A673 (cell line): ENCODE measurements around the gene ZEB2. TPM values are rescaled to one million over a fixed set of nuclear protein-coding genes. Genes with fewer than 3 reads are reported as not detected.

Source experiments
- BruUV-seq: library from RNA; stranded (reverse); fragments of 400-500 nt; replicated peaks from 2 replicates; lab custom pipeline; 2021; lab: Mats Ljungman, UMichigan
- CTCF ChIA-PET: fragments of 300-600 bp; sonication (Branson Sonifier 250); formaldehyde crosslinking; loops from one replicate; lab custom pipeline; 2022; ENCODE audit warnings: antibody characterized with exemption; lab: Charles Lee
- POLR2A ChIA-PET: fragments of 300-600 bp; sonication (Branson Sonifier 250); formaldehyde crosslinking; loops from one replicate; lab custom pipeline; 2022; ENCODE audit warnings: antibody characterized with exemption; ENCODE audit not compliant: low non-redundant PET; lab: Charles Lee
- DNase-seq: peaks from one replicate; pipeline ENCODE4 v3.0.0-alpha.2; 2015; ENCODE audit warnings: low spot score
- H3K27ac ChIP-seq: fragments of 200-600 bp; sonication (generic); 2 replicates; pipeline ENCODE4 v1.5.1; 2016; ENCODE audit warnings: mixed run types, low read depth, mild to moderate bottlenecking, mixed read lengths, antibody characterized with exemption, low read length; ENCODE audit not compliant: poor library complexity, severe bottlenecking
- H3K27me3 ChIP-seq: fragments of 200-600 bp; sonication (generic); replicated peaks from 2 replicates; pipeline ENCODE4 v1.6.1; 2017; ENCODE audit warnings: mixed run types, low read depth, mild to moderate bottlenecking, mixed read lengths, antibody characterized with exemption, low read length; ENCODE audit not compliant: insufficient read depth, poor library complexity
- H3K36me3 ChIP-seq: fragments of 200-600 bp; sonication (generic); 2 replicates; pipeline ENCODE4 v1.6.1; 2016; ENCODE audit warnings: mixed run types, mild to moderate bottlenecking, mixed read lengths, antibody characterized with exemption, low read length; ENCODE audit not compliant: insufficient read depth, poor library complexity, severe bottlenecking
- H3K4me1 ChIP-seq: fragments of 200-600 bp; sonication (generic); 2 replicates; pipeline ENCODE4 v1.6.1; 2017; ENCODE audit warnings: mixed run types, mild to moderate bottlenecking, mixed read lengths, antibody characterized with exemption, low read length; ENCODE audit not compliant: insufficient read depth, poor library complexity, severe bottlenecking
- H3K4me3 ChIP-seq: fragments of 200-600 bp; sonication (generic); 2 replicates; pipeline ENCODE4 v1.5.1; 2016; ENCODE audit warnings: low read depth, mixed run types, mild to moderate bottlenecking, mixed read lengths, low read length; ENCODE audit not compliant: poor library complexity, severe bottlenecking
- H3K9me3 ChIP-seq: fragments of 200-600 bp; sonication (generic); 2 replicates; pipeline ENCODE4 v1.6.1; 2016; ENCODE audit warnings: mixed run types, low read depth, mild to moderate bottlenecking, mixed read lengths, antibody characterized with exemption, low read length; ENCODE audit not compliant: poor library complexity, severe bottlenecking
- EZH2 ChIP-seq: fragments of 200-600 bp; sonication (generic); IDR thresholded peaks from 2 replicates; pipeline ENCODE4 v1.6.1; 2017; ENCODE audit warnings: borderline replicate concordance, low read depth, mild to moderate bottlenecking, mixed read lengths, antibody characterized with exemption, low read length; ENCODE audit not compliant: poor library complexity, severe bottlenecking
- intact Hi-C: fragments of 100-400 bp; cut with micrococcal nuclease; formaldehyde crosslinking; loops from one replicate; pipeline ENCODE4 v1.10.0; 2022; ENCODE audit not compliant: unreplicated experiment
- total RNA-seq: library from RNA; stranded (reverse); gene quantifications from 2 replicates; pipeline ENCODE4 v1.2.3, GENCODE V29; 2021
- TF ChIP-seq, protein P1 (sequence below): fragments of 300-800, 200-600 bp; sonication (generic); conservative IDR thresholded peaks from 2 replicates; pipeline ENCODE4 v1.5.1; 2017; ENCODE audit warnings: low read depth, mild to moderate bottlenecking, antibody characterized with exemption, low read length, moderate library complexity, mixed read lengths

ZEB2 gene
- total RNA-seq, 1 experiment from 2014 or later, result 146 TPM

DNA sequence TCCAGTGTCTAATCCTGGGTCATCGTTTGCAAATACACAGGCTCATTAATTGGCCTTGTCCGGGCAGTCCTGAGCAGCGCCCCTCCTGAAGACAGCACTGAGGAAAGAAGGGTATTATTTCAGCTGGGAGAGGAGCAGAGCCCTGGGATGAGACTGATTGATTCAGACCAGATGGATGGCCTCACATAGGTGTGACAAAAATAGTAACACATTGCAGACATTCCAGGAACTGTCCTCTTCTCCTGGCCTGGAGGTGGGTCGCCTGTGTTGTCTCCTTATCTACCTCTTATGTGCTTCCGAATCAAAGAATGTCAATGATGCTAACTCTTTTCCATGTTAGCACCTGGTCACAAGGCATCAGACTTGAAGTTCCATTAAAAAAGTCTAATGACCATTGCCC is 45.9 kb downstream of the ZEB2 start:
- POLR2A ChIA-PET, result no interaction called here
- H3K27ac ChIP-seq, result no peak overlapping the region
- intact Hi-C loops, result no loop called here

DNA sequence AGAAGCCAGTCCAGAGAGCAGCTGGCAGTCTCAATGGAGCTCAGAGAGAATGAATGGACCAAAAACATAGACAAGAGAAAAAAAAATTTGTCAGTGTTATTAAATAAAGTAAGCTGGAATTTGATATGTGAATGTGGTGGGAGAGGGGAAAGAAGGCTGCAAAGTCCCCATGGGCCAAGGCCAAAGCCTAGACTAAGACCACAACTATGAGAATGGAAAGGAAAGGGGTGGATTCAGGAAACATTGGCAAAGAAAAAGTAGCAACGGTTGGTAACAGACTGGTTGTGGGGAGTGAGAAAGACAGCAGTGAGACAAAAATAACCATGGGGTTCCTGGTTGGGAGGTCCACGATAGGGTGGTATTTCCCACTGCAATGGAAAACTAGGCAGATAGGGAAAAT is 47.0 kb downstream of the ZEB2 start:
- no TSS peak for BruUV-seq
- POLR2A ChIA-PET, result no interaction called here
- H3K4me3 ChIP-seq, result no peak overlapping the region
- no peaks in the 10 kb centered on the region for H3K27me3 ChIP-seq
- TF ChIP-seq, protein P1, sequence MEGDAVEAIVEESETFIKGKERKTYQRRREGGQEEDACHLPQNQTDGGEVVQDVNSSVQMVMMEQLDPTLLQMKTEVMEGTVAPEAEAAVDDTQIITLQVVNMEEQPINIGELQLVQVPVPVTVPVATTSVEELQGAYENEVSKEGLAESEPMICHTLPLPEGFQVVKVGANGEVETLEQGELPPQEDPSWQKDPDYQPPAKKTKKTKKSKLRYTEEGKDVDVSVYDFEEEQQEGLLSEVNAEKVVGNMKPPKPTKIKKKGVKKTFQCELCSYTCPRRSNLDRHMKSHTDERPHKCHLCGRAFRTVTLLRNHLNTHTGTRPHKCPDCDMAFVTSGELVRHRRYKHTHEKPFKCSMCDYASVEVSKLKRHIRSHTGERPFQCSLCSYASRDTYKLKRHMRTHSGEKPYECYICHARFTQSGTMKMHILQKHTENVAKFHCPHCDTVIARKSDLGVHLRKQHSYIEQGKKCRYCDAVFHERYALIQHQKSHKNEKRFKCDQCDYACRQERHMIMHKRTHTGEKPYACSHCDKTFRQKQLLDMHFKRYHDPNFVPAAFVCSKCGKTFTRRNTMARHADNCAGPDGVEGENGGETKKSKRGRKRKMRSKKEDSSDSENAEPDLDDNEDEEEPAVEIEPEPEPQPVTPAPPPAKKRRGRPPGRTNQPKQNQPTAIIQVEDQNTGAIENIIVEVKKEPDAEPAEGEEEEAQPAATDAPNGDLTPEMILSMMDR, result no peak
- no peak for TF ChIP-seq EZH2
- H3K36me3 ChIP-seq, result peaks cover 11% of the 10 kb centered on the region
- H3K27ac ChIP-seq, result no peak overlapping the region
- no peaks in the 10 kb centered on the region for H3K9me3 ChIP-seq
- peaks cover 56% of the 10 kb centered on the region for H3K4me1 ChIP-seq
- CTCF ChIA-PET, result interaction anchor here (0.5 kb wide), 1 partner anchor 47 kb away, joined by 3 read pairs; the partner anchor contains the start of gene ZEB2
- no peak for DNase-seq
- intact Hi-C loops, result no loop called here

More for the DNA sequence above, 45.9 kb downstream of the ZEB2 start:
- Histone ChIP-seq H3K36me3 (peaks cover 11% of the 10 kb centered on the region), H3K4me3 (no peak overlapping the region), H3K27me3 (no peaks in the 10 kb centered on the region), H3K9me3 (no peaks in the 10 kb centered on the region), H3K4me1 (peaks cover 54% of the 10 kb centered on the region)
- CTCF ChIA-PET, result no interaction called here
- TF ChIP-seq EZH2, result no peak
- TF ChIP-seq, protein P1, result no peak
- BruUV-seq, result no TSS peak
- DNase-seq, result no peak

DNA sequence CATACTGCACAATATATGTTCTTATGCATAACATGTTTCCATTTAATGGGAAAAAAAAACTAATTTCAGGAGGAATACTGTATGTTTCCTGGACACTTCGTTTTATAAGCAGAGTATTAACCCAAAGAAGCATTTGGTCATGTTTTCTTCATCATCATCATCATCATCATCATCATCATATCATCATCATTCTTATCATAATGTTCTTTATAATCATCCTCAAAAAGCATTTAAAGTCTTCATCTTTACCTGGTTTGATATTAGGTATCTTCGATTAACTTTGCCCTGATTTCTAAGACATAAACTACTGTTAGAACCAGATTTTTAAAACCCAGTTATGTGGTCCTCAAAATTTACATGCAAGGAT is 47.9 kb downstream of the ZEB2 start:
- H3K9me3 ChIP-seq, result no peaks in the 10 kb centered on the region
- no peaks in the 10 kb centered on the region for H3K27me3 ChIP-seq
- H3K4me3 ChIP-seq, result no peak overlapping the region
- H3K4me1 ChIP-seq, result peaks cover 56% of the 10 kb centered on the region
- no peak overlapping the region for H3K27ac ChIP-seq
- peaks cover 9% of the 10 kb centered on the region for H3K36me3 ChIP-seq
- ChIA-PET POLR2A (no interaction called here), CTCF (interaction anchor here (0.5 kb wide), 1 partner anchor 48 kb away, joined by 3 read pairs; the partner anchor contains the start of gene ZEB2)
- TF ChIP-seq, protein P1, result no peak
- no peak for TF ChIP-seq EZH2
- no peak for DNase-seq
- no TSS peak for BruUV-seq
- intact Hi-C loops, result no loop called here
